Measurements from ENCODE around the gene SCGB1A1. TPM values are rescaled to one million over a fixed set of nuclear protein-coding genes. Genes with fewer than 3 reads are reported as not detected.

SCGB1A1 gene
- total and polyA plus RNA-seq, 2 donors (not counting 1 experiment from before 2014, with no cell fraction given): not detected

DNA sequence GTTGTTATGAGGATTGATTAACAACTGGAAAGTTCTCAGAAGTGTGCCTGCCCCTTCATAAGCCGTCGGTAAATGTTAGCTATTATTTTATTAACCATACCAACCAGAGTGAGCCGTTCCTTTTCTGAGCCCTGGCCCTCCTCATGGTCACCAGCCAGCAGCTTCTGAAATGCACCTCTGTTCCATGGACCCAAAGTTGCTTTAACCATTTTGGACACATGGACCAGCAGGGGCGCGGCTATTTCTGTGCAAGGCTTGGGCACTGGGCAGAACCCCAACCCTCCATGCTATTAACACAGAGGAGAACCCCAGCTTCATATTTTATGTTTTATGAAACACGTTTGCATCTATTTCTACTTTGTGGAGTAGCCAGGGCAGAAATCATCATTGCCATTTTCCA lies 18.6 kb upstream of the SCGB1A1 start:
- Mint-ChIP-seq H3K9me3 (ENCODE audit: insufficient read depth) (no peaks in the 10 kb centered on the region), H3K27me3 (peaks cover 18% of the 10 kb centered on the region), H3K4me1 (peaks cover 9% of the 10 kb centered on the region), H3K27ac (no peak overlapping the region), H3K4me3 (no peak overlapping the region)
- TF ChIP-seq CTCF (IDR thresholded peaks at IDR 0.05): no peak
- no peak for TF ChIP-seq EZH2 (IDR thresholded peaks at IDR 0.05; ENCODE audit: borderline replicate concordance, insufficient read depth, low read depth, low read length, poor library complexity, severe bottlenecking)
- Histone ChIP-seq H3K4me1 (ENCODE audit: control insufficient read depth in 2 of 2, insufficient read depth in 2 of 2, low read length in 2 of 2) (peaks cover 9 to 11% of the 10 kb centered on the region in 2 donors), H3K9me3 (ENCODE audit: control extremely low read depth in 1 of 3, control insufficient read depth in 2 of 3, insufficient read depth in 1 of 3, low read length in 2 of 3) (no peaks in the 10 kb centered on the region), H3K27me3 (replicated peaks in 1 of 4; ENCODE audit: control extremely low read depth in 1 of 4, control insufficient read depth in 3 of 4, insufficient read depth in 4 of 4, low read length in 3 of 4) (peaks cover 0 to 8% (median 0%) of the 10 kb centered on the region in 4 experiments), H3K79me2 (ENCODE audit: control insufficient read depth, insufficient read depth, low read length) (no peaks in the 10 kb centered on the region), H3K9ac (ENCODE audit: low read length) (no peak overlapping the region), H3K4me2 (replicated peaks; ENCODE audit: low read depth, low read length, poor library complexity, severe bottlenecking) (no peak overlapping the region), H2AFZ (ENCODE audit: insufficient read depth, low read depth, low read length, poor library complexity, severe bottlenecking) (no peak overlapping the region), H3K36me3 (replicated peaks in 1 of 2; ENCODE audit: control extremely low read depth in 1 of 2, control insufficient read depth in 1 of 2, extremely low read depth in 1 of 2, insufficient read depth in 2 of 2, low read length in 1 of 2) (no peaks in the 10 kb centered on the region), H3K27ac (ENCODE audit: low read length in 2 of 2) (no peak overlapping the region), H3K4me3 (ENCODE audit: control extremely low read depth in 1 of 5, extremely low read depth in 1 of 5, insufficient read depth in 1 of 5, low read depth in 2 of 5, low read length in 4 of 5) (no peak overlapping the region), H4K20me1 (ENCODE audit: control insufficient read depth, insufficient read depth, low read length, poor library complexity, severe bottlenecking) (no peaks in the 10 kb centered on the region)
- intact Hi-C loops (cut with micrococcal nuclease): no loop called here
- WGBS (ENCODE audit: insufficient coverage): 97% methylated on average over 4 of the region's 6 CpGs
- ATAC-seq (ENCODE audit: low read depth) (no peak), DNase-seq (no peak)
- POLR2A ChIA-PET: no interaction called here
- CTCF ChIA-PET: interaction anchor here (1.0 to 1.5 kb wide), 3 partner anchors 10 to 143 kb away, joined by 3 to 4 read pairs (median 3); no protein-coding TSS in a partner anchor

DNA sequence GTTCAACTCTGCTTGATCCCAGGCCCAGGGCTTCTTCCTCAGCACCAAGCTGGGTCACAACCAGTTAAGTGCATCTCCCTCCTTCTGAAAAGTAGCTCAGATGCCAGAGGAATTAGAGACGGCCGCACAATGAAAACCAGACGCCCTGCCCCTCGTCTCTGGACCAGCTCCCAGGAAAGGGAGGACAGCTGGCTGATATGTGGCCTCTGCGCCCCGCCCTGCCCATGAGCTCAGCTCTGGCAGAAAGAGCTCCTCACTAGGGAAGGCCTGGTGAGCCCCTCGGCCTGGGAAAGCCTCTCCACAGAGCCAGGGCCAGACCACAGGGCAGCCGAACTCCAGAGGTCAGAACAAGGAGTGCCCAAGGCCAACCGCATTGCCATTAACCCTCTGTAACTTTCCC lies 18.1 kb upstream of the SCGB1A1 start:
- Histone ChIP-seq H4K20me1 (ENCODE audit: control insufficient read depth, insufficient read depth, low read length, poor library complexity, severe bottlenecking) (no peaks in the 10 kb centered on the region), H3K4me2 (replicated peaks; ENCODE audit: low read depth, low read length, poor library complexity, severe bottlenecking) (no peak overlapping the region), H3K9me3 (ENCODE audit: control extremely low read depth in 1 of 3, control insufficient read depth in 2 of 3, insufficient read depth in 1 of 3, low read length in 2 of 3) (no peaks in the 10 kb centered on the region), H2AFZ (ENCODE audit: insufficient read depth, low read depth, low read length, poor library complexity, severe bottlenecking) (no peak overlapping the region), H3K27ac (ENCODE audit: low read length in 2 of 2) (no peak overlapping the region), H3K79me2 (ENCODE audit: control insufficient read depth, insufficient read depth, low read length) (no peaks in the 10 kb centered on the region), H3K4me1 (ENCODE audit: control insufficient read depth in 2 of 2, insufficient read depth in 2 of 2, low read length in 2 of 2) (peaks cover 9 to 11% of the 10 kb centered on the region in 2 donors), H3K9ac (ENCODE audit: low read length) (no peak overlapping the region), H3K4me3 (ENCODE audit: control extremely low read depth in 1 of 5, extremely low read depth in 1 of 5, insufficient read depth in 1 of 5, low read depth in 2 of 5, low read length in 4 of 5) (no peak overlapping the region), H3K27me3 (replicated peaks in 1 of 4; ENCODE audit: control extremely low read depth in 1 of 4, control insufficient read depth in 3 of 4, insufficient read depth in 4 of 4, low read length in 3 of 4) (peaks cover 0 to 8% (median 0%) of the 10 kb centered on the region in 4 experiments), H3K36me3 (replicated peaks in 1 of 2; ENCODE audit: control extremely low read depth in 1 of 2, control insufficient read depth in 1 of 2, extremely low read depth in 1 of 2, insufficient read depth in 2 of 2, low read length in 1 of 2) (no peaks in the 10 kb centered on the region)
- POLR2A ChIA-PET: no interaction called here
- H3K27me3 Mint-ChIP-seq: peaks cover 18% of the 10 kb centered on the region
- no peak overlapping the region for H3K4me3 Mint-ChIP-seq
- TF ChIP-seq CTCF (IDR thresholded peaks at IDR 0.05) (no peak), EZH2 (IDR thresholded peaks at IDR 0.05; ENCODE audit: borderline replicate concordance, insufficient read depth, low read depth, low read length, poor library complexity, severe bottlenecking) (no peak)
- no peak for ATAC-seq (ENCODE audit: low read depth)
- 93% methylated on average over 9 of the region's 9 CpGs for WGBS (ENCODE audit: insufficient coverage)
- H3K9me3 Mint-ChIP-seq (ENCODE audit: insufficient read depth): no peaks in the 10 kb centered on the region
- intact Hi-C loops (cut with micrococcal nuclease): no loop called here
- CTCF ChIA-PET: interaction anchor here (1.0 to 1.5 kb wide), 3 partner anchors 10 to 142 kb away, joined by 3 to 4 read pairs (median 3); no protein-coding TSS in a partner anchor
- H3K4me1 Mint-ChIP-seq: peaks cover 9% of the 10 kb centered on the region
- no peak overlapping the region for H3K27ac Mint-ChIP-seq
- no peak for DNase-seq

Data from B cell (primary cell).